K562 (cell line): ENCODE measurements around the gene MTA2. TPM values are rescaled to one million over a fixed set of nuclear protein-coding genes. Genes with fewer than 3 reads are reported as not detected.

Experiments used
- ATAC-seq: fragments of 200-7000 bp; cut with Tn5 transposase; 3 replicates; pipeline ENCODE4 v1.9.1; 2020; ENCODE audit warnings: moderate library complexity
- BruUV-seq: library from RNA; stranded (reverse); fragments of 400-500 nt; replicated peaks from 2 replicates; lab custom pipeline; 2021; lab: Mats Ljungman, UMichigan
- CTCF ChIA-PET: fragments of 300-600 bp; formaldehyde crosslinking; extraction: SDS; loops from one replicate; lab custom pipeline; 2021; ENCODE audit warnings: low intra/inter-chr PET ratio; lab: Yijun Ruan, JAX
- POLR2A ChIA-PET: fragments of 300-600, 350-650 bp; sonication (Branson Sonifier 250); formaldehyde crosslinking; extraction: SDS; loops from one replicate; lab custom pipeline; 2021; ENCODE audit warnings: antibody characterized with exemption, inconsistent platforms; lab: Yijun Ruan, JAX
- DNase-seq, 4 experiments: peaks; one replicate each; pipeline versions ENCODE4 v3.0.0 to v3.0.0-alpha.2; 2011 to 2018; ENCODE audit warnings: low spot score in 3 of 4, mixed read lengths in 3 of 4; ENCODE audit errors: extremely low read depth in 1 of 4
- FAIRE-seq: peaks from 2 replicates; lab custom pipeline; 2011; peaks lifted over from hg19 to GRCh38; lab: Jason Lieb, UNC
- H2AFZ ChIP-seq: 2 replicates; pipeline ENCODE4 v1.6.0; 2011; ENCODE audit warnings: low read depth, low read length, control low read depth, inconsistent platforms
- H3K27ac ChIP-seq: fragments of 200-600 bp; 3 replicates; pipeline ENCODE4 v1.8.0; 2011; ENCODE audit warnings: low read depth, mild to moderate bottlenecking, control low read depth, inconsistent platforms, low read length, moderate library complexity, mixed read lengths; ENCODE audit errors: extremely low read depth
- H3K27me3 ChIP-seq, 2 experiments: fragments of 300-600 bp in 1 of 2; 2 replicates in 1 of 2; 3 replicates in 1 of 2; pipeline versions ENCODE4 v1.6.0 to v1.8.0; 2011; ENCODE audit warnings: inconsistent platforms in 2 of 2, low read length in 2 of 2, mild to moderate bottlenecking in 1 of 2, mixed read lengths in 1 of 2, moderate library complexity in 1 of 2; ENCODE audit not compliant: control insufficient read depth in 2 of 2, insufficient read depth in 2 of 2
- H3K36me3 ChIP-seq: fragments of 300-600 bp; 3 replicates; pipeline ENCODE4 v1.8.0; 2011; ENCODE audit warnings: mild to moderate bottlenecking, low read length, inconsistent platforms; ENCODE audit not compliant: control insufficient read depth, insufficient read depth
- H3K4me1 ChIP-seq, 2 experiments: fragments of 200-600 bp in 1 of 2; replicated peaks in 1 of 2; 2 replicates in 1 of 2; 3 replicates in 1 of 2; pipeline versions ENCODE4 v1.5.1 to v1.8.0; 2011; ENCODE audit warnings: inconsistent platforms in 2 of 2, low read length in 2 of 2, mild to moderate bottlenecking in 1 of 2, mixed read lengths in 1 of 2, moderate library complexity in 1 of 2; ENCODE audit not compliant: control insufficient read depth in 2 of 2, insufficient read depth in 2 of 2
- H3K4me2 ChIP-seq: 2 replicates; pipeline ENCODE4 v1.6.1; 2011; ENCODE audit warnings: low read length, control low read depth, inconsistent platforms, mixed read lengths; ENCODE audit not compliant: insufficient read depth
- H3K4me3 ChIP-seq: fragments of 200-600 bp; sonication (generic), shearing (Covaris generic); 2 replicates; pipeline ENCODE4 v1.5.1; 2016; ENCODE audit warnings: control low read depth, inconsistent platforms
- H3K79me2 ChIP-seq: fragments of 200-600 bp; 3 replicates; pipeline ENCODE4 v1.8.0; 2011; ENCODE audit warnings: low read length, inconsistent platforms; ENCODE audit not compliant: control insufficient read depth, insufficient read depth
- H3K9ac ChIP-seq, 2 experiments: 2 replicates each; pipeline versions ENCODE4 v1.6.0 to v1.6.1; 2011; ENCODE audit warnings: low read depth in 2 of 2, low read length in 2 of 2, control low read depth in 1 of 2, inconsistent platforms in 1 of 2, mild to moderate bottlenecking in 1 of 2, mixed read lengths in 1 of 2; ENCODE audit not compliant: insufficient read depth in 1 of 2
- H3K9me1 ChIP-seq: one replicate; pipeline ENCODE4 v1.6.0; 2011; ENCODE audit warnings: inconsistent platforms, mild to moderate bottlenecking, low read length, moderate library complexity; ENCODE audit not compliant: control insufficient read depth, insufficient read depth
- H3K9me3 ChIP-seq: replicated peaks from 2 replicates; pipeline ENCODE4 v1.5.1; 2011; ENCODE audit warnings: low read depth, low read length, inconsistent platforms; ENCODE audit not compliant: control insufficient read depth, insufficient read depth
- H4K20me1 ChIP-seq: replicated peaks from 2 replicates; pipeline ENCODE4 v1.6.1; 2011; ENCODE audit warnings: low read length, inconsistent platforms, mixed read lengths; ENCODE audit not compliant: control insufficient read depth, insufficient read depth
- CBX2 ChIP-seq: fragments of 200-600 bp; sonication (generic); IDR thresholded peaks from one replicate; pipeline ENCODE4 v1.6.1; 2012; ENCODE audit warnings: mild to moderate bottlenecking, low read length, inconsistent platforms; ENCODE audit not compliant: insufficient read depth, poor library complexity, severe bottlenecking
- E2F5 ChIP-seq: sonication (generic); formaldehyde crosslinking; IDR thresholded peaks from 2 replicates; pipeline ENCODE4 v1.8.0; 2022; ENCODE audit warnings: mild to moderate bottlenecking, missing genetic modification reagents
- EP300 ChIP-seq: IDR thresholded peaks from 2 replicates; pipeline ENCODE4 v1.6.1; 2012; ENCODE audit warnings: low read length, improper control_type of control experiment
- FOXA3 ChIP-seq, 2 experiments: fragments of 450-650 bp in 1 of 2; sonication (generic) in 1 of 2; formaldehyde crosslinking; IDR thresholded peaks in 1 of 2; conservative IDR thresholded peaks in 1 of 2; 2 replicates each; pipeline versions ENCODE4 v1.4.0 to v1.8.0; 2020 to 2022; ENCODE audit warnings: mild to moderate bottlenecking in 2 of 2, missing genetic modification reagents in 1 of 2
- GABPB2 ChIP-seq: fragments of 250-450 bp; sonication (Bioruptor Pico); conservative IDR thresholded peaks from 2 replicates; pipeline ENCODE4 v1.5.1; 2021; ENCODE audit warnings: mild to moderate bottlenecking
- HNRNPH1 ChIP-seq: fragments of 200-400 bp; formaldehyde crosslinking; optimal IDR thresholded peaks from 2 replicates; pipeline ENCODE3; 2017; ENCODE audit warnings: low read depth, mild to moderate bottlenecking, low read length, moderate library complexity
- HSF4 ChIP-seq: fragments of 250-450 bp; sonication (Bioruptor Pico); IDR thresholded peaks from 2 replicates; pipeline ENCODE4 v2.1.2; 2022; ENCODE audit warnings: mild to moderate bottlenecking, moderate library complexity, borderline replicate concordance
- KHSRP ChIP-seq: fragments of 450-650 bp; IDR thresholded peaks from 2 replicates; pipeline ENCODE4 v1.6.1; 2017
- MITF ChIP-seq: IDR thresholded peaks from 2 replicates; pipeline ENCODE4 v1.6.1; 2014; ENCODE audit warnings: antibody characterized with exemption
- NFXL1 ChIP-seq: fragments of 450-650 bp; formaldehyde crosslinking; IDR thresholded peaks from 2 replicates; pipeline ENCODE4 v1.4.0; 2021; ENCODE audit warnings: mild to moderate bottlenecking
- PCBP1 ChIP-seq: fragments of 200-400 bp; formaldehyde crosslinking; IDR thresholded peaks from 2 replicates; pipeline ENCODE4 v1.6.1; 2018; ENCODE audit warnings: mild to moderate bottlenecking, low read depth, low read length; ENCODE audit not compliant: poor library complexity, severe bottlenecking
- RBM17 ChIP-seq: fragments of 200-400 bp; formaldehyde crosslinking; IDR thresholded peaks from 2 replicates; pipeline ENCODE4 v1.6.1; 2017; ENCODE audit warnings: low read depth, mild to moderate bottlenecking, low read length, borderline replicate concordance
- RHOXF2B ChIP-seq: fragments of 250-450 bp; sonication (Bioruptor Pico); conservative IDR thresholded peaks from 2 replicates; pipeline ENCODE4 v1.5.1; 2021
- STAT5A ChIP-seq: IDR thresholded peaks from 2 replicates; pipeline ENCODE4 v1.6.1; 2012; ENCODE audit warnings: low read length, inconsistent platforms, borderline replicate concordance
- TCF7L2 ChIP-seq: fragments of 150-350 bp; IDR thresholded peaks from 2 replicates; pipeline ENCODE4 v1.6.1; 2016; ENCODE audit warnings: low read depth, mild to moderate bottlenecking, low read length, moderate library complexity
- TFAM ChIP-seq: fragments of 250-450 bp; sonication (Bioruptor Pico); conservative IDR thresholded peaks from 2 replicates; pipeline ENCODE4 v1.5.0; 2021; ENCODE audit warnings: mild to moderate bottlenecking, moderate library complexity
- ZKSCAN8 ChIP-seq: fragments of 200-800 bp; sonication (Bioruptor generic); IDR thresholded peaks from 2 replicates; pipeline ENCODE4 v1.6.1; 2016; ENCODE audit warnings: missing genetic modification characterization, missing compliant biosample characterization
- ZNF395 ChIP-seq: fragments of 200-800 bp; sonication (Bioruptor generic); IDR thresholded peaks from 2 replicates; pipeline ENCODE4 v1.6.1; 2017; ENCODE audit warnings: missing genetic modification characterization, missing compliant biosample characterization
- WGBS: fragments of 100-300 bp; shearing (Covaris generic); methylation state at CpG from one replicate; pipeline ENCODE4 v1.1.6; 2016; ENCODE audit warnings: low coverage, mixed read lengths; ENCODE audit not compliant: insufficient coverage; ENCODE audit errors: missing lambda C conversion rate; 5-methylcytosine and 5-hydroxymethylcytosine counted together
- in situ Hi-C: fragments of 300-500 bp; cut with MboI; formaldehyde crosslinking; loops from 4 replicates; pipeline ENCODE4 v1.15.0; 2018; ENCODE audit warnings: inconsistent platforms, mixed read lengths
- intact Hi-C: fragments of 100-400 bp; cut with micrococcal nuclease; formaldehyde crosslinking; loops from 2 replicates; pipeline ENCODE4 v1.14.2; 2022
- polyA plus RNA-seq, 8 experiments: library from polyadenylated mRNA; depleted of rRNA in 4 of 8; stranded (reverse) in 5 of 8; unstranded in 3 of 8; fragments of >200 nt; fragmentation: Nextera tagmentation in 2 of 8; fragmentation: Illumina TruSeq in 1 of 8; extraction: Ambion mirVana in 2 of 8; extraction: Trizol in 1 of 8; gene quantifications; 2 replicates each; pipeline versions ENCODE4 v1.2.1 to v1.2.3, GENCODE V29; 2011 to 2014; ENCODE audit warnings: inconsistent platforms in 1 of 8, missing spikeins in 1 of 8
- total RNA-seq, 7 experiments: library from RNA; depleted of rRNA in 6 of 7; stranded (reverse); fragments of >200 nt in 6 of 7; fragmentation: Illumina TruSeq in 2 of 7; extraction: Trizol in 2 of 7; gene quantifications; 2 replicates each; pipeline versions ENCODE4 v1.2.1 to v1.2.3, GENCODE V29; 2011 to 2021; ENCODE audit warnings: low replicate concordance in 1 of 7

The MTA2 gene
- total and polyA plus RNA-seq, 9 of the 15 experiments (the other 6 are each of a cell fraction or from before 2014, with no cell fraction given), result 6.2 to 220 (median 172) TPM

GRCh38 chr11:62553080-62553838, 48.4 kb downstream of the MTA2 start:
- no peaks in the 10 kb centered on the region for H3K27me3 ChIP-seq
- peaks cover 19% of the 10 kb centered on the region; the same call in 2 of the 3 replicates for H3K36me3 ChIP-seq
- FAIRE-seq (peak; percentile 85), DNase-seq (peak; percentile 60 to 89 (median 72)), ATAC-seq (peak; percentile 85)
- no TSS peak for BruUV-seq
- peaks cover 68 to 70% of the 10 kb centered on the region in 2 experiments for H3K4me1 ChIP-seq
- peak overlapping the region; percentile 62 to 77 for H3K9ac ChIP-seq
- CTCF ChIA-PET, result no interaction called here
- intact Hi-C loops (no loop called here), in situ Hi-C loops (loop anchor here (10.0 kb wide), 1 partner anchor 158 kb away; no protein-coding TSS in a partner anchor)
- peak overlapping the region; percentile 79 for H3K27ac ChIP-seq
- no peaks in the 10 kb centered on the region; the same call in 1 of the 2 replicates for H4K20me1 ChIP-seq
- no peaks in the 10 kb centered on the region for H3K79me2 ChIP-seq
- WGBS, result 15% methylated on average over 14 of the region's 15 CpGs
- no peak overlapping the region for H3K4me3 ChIP-seq
- peak overlapping the region; percentile 74 for H3K4me2 ChIP-seq
- POLR2A ChIA-PET, result interaction anchor here (0.6 to 2.8 kb wide), 18 partner anchors 9 to 181 kb away, joined by 3 to 13 read pairs (median 4); partner anchors contain the start of genes C11orf98, CSKMT, EEF1G and MTA2
- peak overlapping the region; percentile 94 for H2AFZ ChIP-seq
- H3K9me3 ChIP-seq, result no peaks in the 10 kb centered on the region
- H3K9me1 ChIP-seq, result no peaks in the 10 kb centered on the region
- TF ChIP-seq ZNF395 (CRISPR knock-in tag) (no peak), RBM17 (no peak), KHSRP (0 out of 2 replicates have a peak, but pooled peaks have one; percentile 1), RHOXF2B (CRISPR knock-in tag) (no peak), PCBP1 (no peak), ZKSCAN8 (CRISPR knock-in tag) (no peak), TCF7L2 (no peak), E2F5 (CRISPR knock-in tag) (no peak), NFXL1 (no peak), GABPB2 (CRISPR knock-in tag) (no peak), HSF4 (CRISPR knock-in tag) (no peak), EP300 (peak; percentile 98), STAT5A (no peak), TFAM (CRISPR knock-in tag) (no peak), CBX2 (no peak), MITF (no peak), HNRNPH1 (no peak), FOXA3 (CRISPR knock-in tag; conservative IDR thresholded peaks at IDR 0.05 in 1 of 2, IDR thresholded peaks at IDR 0.05 in 1 of 2) (peak; percentile 68 to 91)
